ENCODE measurements around the gene TRIP12. TPM values are rescaled to one million over a fixed set of nuclear protein-coding genes. Genes with fewer than 3 reads are reported as not detected.
"Not testable (repeated sequence)": the region's sequence is repeated elsewhere in the genome, so short reads cannot be mapped to it uniquely, and the experiment has no call there.

The TRIP12 gene
- 235 TPM for total RNA-seq

GRCh38 chr2:229921892-229922448 is at the start of gene TRIP12:
TRIP12 (minus strand) TSS chr2:229922009; CDS start chr2:229880079, 41,930 bp downstream.
- peak; percentile 96 for ATAC-seq
- DNase-seq (ENCODE audit: low spot score) = peak; percentile 94
- intact Hi-C loops (cut with DNase I) = no loop called here

GRCh38 chr2:229971298-229971790 is 49.5 kb upstream of the TRIP12 start:
- ATAC-seq (no peak), DNase-seq (ENCODE audit: low spot score) (no peak)
- intact Hi-C loops (cut with DNase I) = no loop called here

- no peak for DNase-seq (ENCODE audit: low spot score)
- intact Hi-C loops (cut with DNase I) = no loop called here
- no peak for ATAC-seq
Measured at GRCh38 chr2:229970406-229970805, 48.6 kb upstream of the TRIP12 start.

- intact Hi-C loops (cut with DNase I) = no loop called here
- ATAC-seq (no peak), DNase-seq (ENCODE audit: low spot score) (no peak)
Measured at GRCh38 chr2:229969921-229970320, 48.1 kb upstream of the TRIP12 start.

GRCh38 chr2:229963596-229963995 is 41.8 kb upstream of the TRIP12 start:
- ATAC-seq; intact Hi-C loops (cut with DNase I); DNase-seq (ENCODE audit: low spot score): not testable (repeated sequence)

- DNase-seq (ENCODE audit: low spot score) = no peak
- ATAC-seq = no peak
- intact Hi-C loops (cut with DNase I) = no loop called here
Measured at GRCh38 chr2:229956491-229956890, 34.7 kb upstream of the TRIP12 start.

- intact Hi-C loops (cut with DNase I) = no loop called here
- no peak for ATAC-seq
Measured at GRCh38 chr2:229955663-229956062, 33.9 kb upstream of the TRIP12 start.

GRCh38 chr2:229952256-229952835 is 30.5 kb upstream of the TRIP12 start:
- DNase-seq (ENCODE audit: low spot score) (no peak), ATAC-seq (no peak)
- intact Hi-C loops (cut with DNase I) = no loop called here

More at GRCh38 chr2:229955663-229956062, 33.9 kb upstream of the TRIP12 start:
- DNase-seq (ENCODE audit: low spot score) = no peak

GRCh38 chr2:229947544-229947943 is 25.7 kb upstream of the TRIP12 start:
- intact Hi-C loops (cut with DNase I) = no loop called here

GRCh38 chr2:229945975-229946374 is 24.2 kb upstream of the TRIP12 start:
- intact Hi-C loops (cut with DNase I) = no loop called here
- ATAC-seq (no peak), DNase-seq (ENCODE audit: low spot score) (no peak)

More at GRCh38 chr2:229947544-229947943, 25.7 kb upstream of the TRIP12 start:
- DNase-seq (ENCODE audit: low spot score) = no peak
- ATAC-seq = no peak

- ATAC-seq = no peak
- intact Hi-C loops (cut with DNase I) = no loop called here
- no peak for DNase-seq (ENCODE audit: low spot score)
Measured at GRCh38 chr2:229943770-229944449, 22.1 kb upstream of the TRIP12 start.

- ATAC-seq (no peak), DNase-seq (ENCODE audit: low spot score) (no peak)
- intact Hi-C loops (cut with DNase I) = no loop called here
Measured at GRCh38 chr2:229943171-229943570, 21.4 kb upstream of the TRIP12 start.

- DNase-seq (ENCODE audit: low spot score) = no peak
- ATAC-seq = no peak
- intact Hi-C loops (cut with DNase I) = no loop called here
Measured at GRCh38 chr2:229942671-229943070, 20.9 kb upstream of the TRIP12 start.

- DNase-seq (ENCODE audit: low spot score) (no peak), ATAC-seq (no peak)
Measured at GRCh38 chr2:229937537-229937936, 15.7 kb upstream of the TRIP12 start.

GRCh38 chr2:229931241-229931640 is 9.4 kb upstream of the TRIP12 start:
- intact Hi-C loops (cut with DNase I) = no loop called here
- no peak for DNase-seq (ENCODE audit: low spot score)
- ATAC-seq = no peak

More at GRCh38 chr2:229937537-229937936, 15.7 kb upstream of the TRIP12 start:
- intact Hi-C loops (cut with DNase I) = no loop called here

GRCh38 chr2:229930656-229931055 is 8.8 kb upstream of the TRIP12 start:
- DNase-seq (ENCODE audit: low spot score) (no peak), ATAC-seq (no peak)
- intact Hi-C loops (cut with DNase I) = no loop called here

- ATAC-seq = no peak
- intact Hi-C loops (cut with DNase I) = no loop called here
- DNase-seq (ENCODE audit: low spot score) = no peak
Measured at GRCh38 chr2:229927817-229928321, 6.1 kb upstream of the TRIP12 start.

- ATAC-seq (no peak), DNase-seq (ENCODE audit: low spot score) (no peak)
- intact Hi-C loops (cut with DNase I) = no loop called here
Measured at GRCh38 chr2:229925201-229925600, 3.4 kb upstream of the TRIP12 start.

- DNase-seq (ENCODE audit: low spot score); intact Hi-C loops (cut with DNase I); ATAC-seq: not testable (repeated sequence)
Measured at GRCh38 chr2:229924541-229924940, 2.7 kb upstream of the TRIP12 start.
